Fibroblast of villous mesenchyme (primary cell): ENCODE measurements around the gene EIF5AL1. TPM values are rescaled to one million over a fixed set of nuclear protein-coding genes. Genes with fewer than 3 reads are reported as not detected.

Experiments used
- DNase-seq: peaks from one replicate; pipeline ENCODE4 v3.0.0-alpha.2; 2010; ENCODE audit warnings: low read depth
- H3K4me3 ChIP-seq: 2 replicates; pipeline ENCODE4 v1.5.1; 2011; ENCODE audit warnings: low read depth, mild to moderate bottlenecking, low read length
- CTCF ChIP-seq: IDR thresholded peaks from 2 replicates; pipeline ENCODE4 v1.5.1; 2012; ENCODE audit warnings: low read depth, mild to moderate bottlenecking, low read length; ENCODE audit not compliant: insufficient read depth
- total RNA-seq: library from RNA; depleted of rRNA; stranded (reverse); fragments of >200 nt; gene quantifications from 2 replicates; pipeline ENCODE4 v1.2.3, GENCODE V29; 2012

The EIF5AL1 gene
- total RNA-seq, 1 donor: 0.86 TPM

GRCh38 chr10:79487296-79488194 lies 24.8 kb upstream of the EIF5AL1 start:
- DNase-seq: peak; percentile 75
- TF ChIP-seq CTCF: peak; percentile 78
- H3K4me3 ChIP-seq: no peak overlapping the region

- peak; percentile 95 for DNase-seq
- no peak for TF ChIP-seq CTCF
- H3K4me3 ChIP-seq: no peak overlapping the region
Measured at GRCh38 chr10:79488336-79488735, 24.0 kb upstream of the EIF5AL1 start.

- no peak overlapping the region for H3K4me3 ChIP-seq
- TF ChIP-seq CTCF: no peak
- no peak for DNase-seq
Measured at GRCh38 chr10:79488870-79489269, 23.5 kb upstream of the EIF5AL1 start.

GRCh38 chr10:79490400-79491142 lies 21.8 kb upstream of the EIF5AL1 start:
- H3K4me3 ChIP-seq: no peak overlapping the region
- peak; percentile 39 for DNase-seq
- TF ChIP-seq CTCF: no peak

GRCh38 chr10:79491143-79491835 lies 21.0 kb upstream of the EIF5AL1 start:
- no peak for TF ChIP-seq CTCF

GRCh38 chr10:79492256-79492655 lies 20.1 kb upstream of the EIF5AL1 start:
- no peak overlapping the region for H3K4me3 ChIP-seq
- DNase-seq: no peak
- TF ChIP-seq CTCF: no peak

More at GRCh38 chr10:79491143-79491835, 21.0 kb upstream of the EIF5AL1 start:
- no peak overlapping the region for H3K4me3 ChIP-seq
- no peak for DNase-seq
